Skin epidermis (tissue), 12 donors: ENCODE measurements around the gene LSP1.
"Not testable (repeated sequence)": the region's sequence is repeated elsewhere in the genome, so short reads cannot be mapped to it uniquely, and the experiment has no call there.

ENCODE experiments used
- H3K27ac ChIP-seq, 21 experiments: fragments of 200-600 bp; sonication (generic) in 11 of 21; one replicate each; pipeline ENCODE4 v1.5.0; 2020; ENCODE audit warnings: mild to moderate bottlenecking in 3 of 21, inconsistent platforms in 2 of 21, moderate library complexity in 2 of 21
- H3K4me3 ChIP-seq, 7 experiments: fragments of 200-600 bp; sonication (generic) in 2 of 7; one replicate each; pipeline ENCODE4 v1.5.0; 2020; ENCODE audit warnings: inconsistent platforms in 2 of 7, mild to moderate bottlenecking in 2 of 7, moderate library complexity in 1 of 7

Gene LSP1

GRCh38 chr11:1882265-1883238 is 29.7 kb downstream of the LSP1 start:
- Histone ChIP-seq H3K4me3 (no peak overlapping the region), H3K27ac (peak overlapping the region in 17 of 21 experiments; percentile 4 to 93 (median 82))

- no peak overlapping the region for H3K27ac ChIP-seq
- H3K4me3 ChIP-seq = no peak overlapping the region
Observed at GRCh38 chr11:1883346-1884302, 30.7 kb downstream of the LSP1 start.

- Histone ChIP-seq H3K4me3 (no peak overlapping the region), H3K27ac (no peak overlapping the region)
Observed at GRCh38 chr11:1884303-1884700, 31.4 kb downstream of the LSP1 start.

GRCh38 chr11:1886551-1886950 is 33.7 kb downstream of the LSP1 start:
- not testable (repeated sequence) for H3K27ac ChIP-seq, H3K4me3 ChIP-seq

GRCh38 chr11:1887451-1888346 is 34.8 kb downstream of the LSP1 start:
- Histone ChIP-seq H3K27ac (peak overlapping the region in 10 of 21 experiments; percentile 5 to 87 (median 62)), H3K4me3 (no peak overlapping the region)

- Histone ChIP-seq H3K27ac (peak overlapping the region in 13 of 21 experiments; percentile 1 to 87 (median 47)), H3K4me3 (no peak overlapping the region)
Observed at GRCh38 chr11:1888347-1888753, 35.5 kb downstream of the LSP1 start.

- Histone ChIP-seq H3K27ac (peak overlapping the region in 15 of 21 experiments; percentile 1 to 87 (median 47)), H3K4me3 (no peak overlapping the region)
Observed at GRCh38 chr11:1888811-1889210, 35.9 kb downstream of the LSP1 start.

GRCh38 chr11:1889224-1889930 is 36.5 kb downstream of the LSP1 start:
- Histone ChIP-seq H3K4me3 (no peak overlapping the region), H3K27ac (peak overlapping the region in 16 of 21 experiments; percentile 1 to 87 (median 48))

- peak overlapping the region in 11 of 21 experiments; percentile 1 to 87 (median 41) for H3K27ac ChIP-seq
- H3K4me3 ChIP-seq = no peak overlapping the region
Observed at GRCh38 chr11:1889941-1890855, 37.3 kb downstream of the LSP1 start.

- no peak overlapping the region for H3K4me3 ChIP-seq
- H3K27ac ChIP-seq = peak overlapping the region in 5 of 21 experiments; percentile 14 to 81 (median 23)
Observed at GRCh38 chr11:1890856-1891830, 38.3 kb downstream of the LSP1 start.

GRCh38 chr11:1891831-1892115 is 38.9 kb downstream of the LSP1 start, which contains the start of gene PRR33:
Gene PRR33, minus strand, starts transcription at chr11:1891895. Its CDS starts 1,311 bp downstream, at chr11:1890584.
- Histone ChIP-seq H3K4me3 (no peak within 1 kb of the TSS), H3K27ac (peak within 1 kb of the TSS in 5 of 21 experiments; percentile 14 to 81 (median 23))

- no peak overlapping the region for H3K4me3 ChIP-seq
- no peak overlapping the region for H3K27ac ChIP-seq
Observed at GRCh38 chr11:1892116-1892515, 39.2 kb downstream of the LSP1 start.

- no peak overlapping the region for H3K4me3 ChIP-seq
- H3K27ac ChIP-seq = no peak overlapping the region
Observed at GRCh38 chr11:1892558-1892957, 39.7 kb downstream of the LSP1 start.

GRCh38 chr11:1893581-1894359 is 40.9 kb downstream of the LSP1 start:
- H3K4me3 ChIP-seq = no peak overlapping the region
- H3K27ac ChIP-seq = no peak overlapping the region

- H3K4me3 ChIP-seq = no peak overlapping the region
- H3K27ac ChIP-seq = no peak overlapping the region
Observed at GRCh38 chr11:1894759-1895158, 41.9 kb downstream of the LSP1 start.

GRCh38 chr11:1896468-1896867 is 43.6 kb downstream of the LSP1 start:
- H3K27ac ChIP-seq = peak overlapping the region in 2 of 21 experiments; percentile 29 to 30
- peak overlapping the region in 1 of 7 experiments; percentile 13 for H3K4me3 ChIP-seq
